Heart right ventricle (tissue), 16 donors: Measurements from ENCODE around the gene PLCB1. TPM values are rescaled to one million over a fixed set of nuclear protein-coding genes. Genes with fewer than 3 reads are reported as not detected.

Source experiments
- ATAC-seq, 8 donors: fragments of 200-7000 bp; cut with Tn5 transposase; one replicate each; pipeline ENCODE4 v1.9.1; 2020; ENCODE audit warnings: mild to moderate bottlenecking in 8 of 8, moderate library complexity in 8 of 8, moderate number of reproducible peaks in 1 of 8
- DNase-seq, 2 donors: peaks; one replicate each; pipeline ENCODE4 v3.0.0-alpha.2; 2020
- H3K27ac ChIP-seq, 10 donors: fragments of 200-600 bp; sonication (generic) in 2 of 10; one replicate each; pipeline versions ENCODE4 v1.5.0 to v1.8.0; 2020 to 2022; ENCODE audit warnings: mild to moderate bottlenecking in 3 of 10
- H3K27me3 ChIP-seq, 7 donors: fragments of 200-600 bp; one replicate each; pipeline ENCODE4 v1.8.0; 2021 to 2022; ENCODE audit warnings: mild to moderate bottlenecking in 2 of 7
- H3K36me3 ChIP-seq, 9 donors: fragments of 200-600 bp; sonication (generic) in 1 of 9; one replicate each; pipeline versions ENCODE4 v1.5.0 to v1.8.0; 2020 to 2022; ENCODE audit warnings: mild to moderate bottlenecking in 2 of 9
- H3K4me1 ChIP-seq, 9 donors: fragments of 200-600 bp; sonication (generic) in 1 of 9; one replicate each; pipeline versions ENCODE4 v1.5.0 to v1.8.0; 2020 to 2022; ENCODE audit warnings: mild to moderate bottlenecking in 4 of 9
- H3K4me3 ChIP-seq, 10 donors: fragments of 200-600 bp; sonication (generic) in 2 of 10; one replicate each; pipeline versions ENCODE4 v1.5.0 to v1.8.0; 2020 to 2022; ENCODE audit warnings: mild to moderate bottlenecking in 7 of 10, moderate library complexity in 2 of 10
- H3K9me3 ChIP-seq, 11 donors: fragments of 200-600 bp in 10 of 11; sonication (generic) in 2 of 11; one replicate each; pipeline versions ENCODE4 v1.5.0 to v1.8.0; 2013 to 2022; ENCODE audit warnings: mild to moderate bottlenecking in 2 of 11, control low read depth in 1 of 11, moderate library complexity in 1 of 11
- CTCF ChIP-seq, 9 donors: fragments of 200-600 bp; sonication (generic) in 2 of 9; IDR thresholded peaks; one replicate each; pipeline versions ENCODE4 v1.5.0 to v1.8.0; 2021 to 2022; ENCODE audit warnings: antibody characterized with exemption in 9 of 9, mild to moderate bottlenecking in 5 of 9, moderate library complexity in 1 of 9
- WGBS, 2 donors: extraction: QIAGEN DNeasy Blood & Tissue Kit; methylation state at CpG; one replicate each; pipeline ENCODE4 v1.1.7; 2013; ENCODE audit warnings: inconsistent platforms in 1 of 2; 5-methylcytosine and 5-hydroxymethylcytosine counted together
- intact Hi-C, 10 donors: fragments of 100-400 bp; cut with DNase I; formaldehyde crosslinking; loops; one replicate each; pipeline versions ENCODE4 v1.11.1 to v1.14.2; 2022
- polyA plus RNA-seq, 2 donors: library from polyadenylated mRNA; stranded (reverse); fragments of 200-250 nt; gene quantifications; one replicate each; pipeline ENCODE4 v1.2.3, GENCODE V29; 2013
- total RNA-seq, 10 donors: library from RNA; stranded (reverse); fragmentation: NEBNext Ultra II Directional in 3 of 10; extraction: Animal tissue kit (Norgen Biotek cat#: 25700) in 3 of 10; gene quantifications; one replicate each; pipeline versions ENCODE4 v1.2.1 to v1.2.4, GENCODE V29; 2021 to 2023
- donor health status: Arrhythmogenic right ventricular cardiomyopathy.
- donor health status: ischemic (EF 13 %, LVEDD 7.1; RV severe dilation, severe dysfunction).
- donor health status: healthy with polysubstance abuse.
- donor health status: DM: no; HTN: yes; CAD: no.
- donor health status: DM: no; HTN: no; CAD: no.
- donor health status: ischemic (EF 25% LVEDD 6.9; RV normal size, moderate dysfunction).
- donor health status: ischemic (EF 25% LVEDD 5.7; RV mildly dilated, moderate dysfunction).
- donor health status: healthy.
- donor health status: DM: yes; HTN: yes; CAD: no.
- donor health status: Ischemic cardiomyopathy.
- donor health status: ischemic (EF 35%, LVEDD 5.7; RV mildly dilated, moderate dysfunction).
- donor health status: nonischemic (EF 11% LVEDD 7.7; RV severe dilation, severe dysfunction).
- donor health status: DM: yes; HTN: yes; CAD: no.
- donor health status: PGD.
- donor health status: ischemic (EF 29% LVEDD 5.4; RV normal size, mild dysfunction).
- donor health status: nonischemic (EF 23%, LVEDD 6.1; RV moderate dilation, normal function).

PLCB1 gene
- total and polyA plus RNA-seq, 12 donors = 2.2 to 12.7 (median 7.1) TPM

- no peak for TF ChIP-seq CTCF (IDR thresholded peaks at IDR 0.05)
- no peak for DNase-seq
- intact Hi-C loops = loop anchor here in 9 of 10 donors (1.0 to 10.0 kb wide), 12 partner anchors 256 to 451 kb away; partner anchors contain the start of gene PLCB1 (in 7 of the 9)
- Histone ChIP-seq H3K36me3 (no peaks in the 10 kb centered on the region), H3K27me3 (no peaks in the 10 kb centered on the region), H3K4me3 (no peak overlapping the region), H3K9me3 (peaks cover 0 to 3% (median 0%) of the 10 kb centered on the region in 11 donors), H3K27ac (no peak overlapping the region), H3K4me1 (peaks cover 0 to 63% (median 24%) of the 10 kb centered on the region in 9 donors)
- WGBS, 2 donors = 95 to 100% methylated on average over 1 of the region's 1 CpG
- ATAC-seq = no peak
Observed at GRCh38 chr20:8388707-8389106, 256.6 kb downstream of the PLCB1 start.

- Histone ChIP-seq H3K4me1 (peaks cover 0 to 63% (median 24%) of the 10 kb centered on the region in 9 donors), H3K27ac (peak overlapping the region in 7 of 10 donors; percentile 6 to 61 (median 45))
- no peak for DNase-seq
Observed at GRCh38 chr20:8389381-8390036, 257.4 kb downstream of the PLCB1 start.

GRCh38 chr20:8390037-8390433 is 258.0 kb downstream of the PLCB1 start:
- ATAC-seq = peak in 4 of 8 donors; percentile 33 to 44 (median 36)

More at GRCh38 chr20:8389381-8390036, 257.4 kb downstream of the PLCB1 start:
- TF ChIP-seq CTCF (IDR thresholded peaks at IDR 0.05) = peak; percentile 47 to 72 (median 59)
- H3K4me3 ChIP-seq = no peak overlapping the region
- intact Hi-C loops = loop anchor here (1.0 to 10.0 kb wide), 14 partner anchors 38 to 452 kb away; partner anchors contain the start of gene PLCB1 (in 8 of the 10)
- ATAC-seq = peak in 7 of 8 donors; percentile 12 to 59 (median 48)
- H3K36me3 ChIP-seq = no peaks in the 10 kb centered on the region
- no peaks in the 10 kb centered on the region for H3K9me3 ChIP-seq
- WGBS, 2 donors = 33 to 34% methylated on average over 7 of the region's 7 CpGs
- no peaks in the 10 kb centered on the region for H3K27me3 ChIP-seq

GRCh38 chr20:8390500-8390899 is 258.4 kb downstream of the PLCB1 start:
- intact Hi-C loops = loop anchor here in 4 of 10 donors (2.0 to 10.0 kb wide), 5 partner anchors 37 to 346 kb away; partner anchors contain the start of gene PLCB1 (in 1 of the 4)
- H3K27ac ChIP-seq = peak overlapping the region in 2 of 10 donors; percentile 56 to 61
- no peaks in the 10 kb centered on the region for H3K27me3 ChIP-seq
- DNase-seq (no peak), ATAC-seq (no peak)
- H3K36me3 ChIP-seq = no peaks in the 10 kb centered on the region
- TF ChIP-seq CTCF (IDR thresholded peaks at IDR 0.05) = no peak
- peaks cover 0 to 56% (median 24%) of the 10 kb centered on the region in 9 donors for H3K4me1 ChIP-seq
- no peak overlapping the region for H3K4me3 ChIP-seq
- no peaks in the 10 kb centered on the region for H3K9me3 ChIP-seq

More at GRCh38 chr20:8390037-8390433, 258.0 kb downstream of the PLCB1 start:
- no peaks in the 10 kb centered on the region for H3K36me3 ChIP-seq
- H3K9me3 ChIP-seq = no peaks in the 10 kb centered on the region
- no peak for TF ChIP-seq CTCF (IDR thresholded peaks at IDR 0.05)
- peaks cover 0 to 61% (median 24%) of the 10 kb centered on the region in 9 donors for H3K4me1 ChIP-seq
- no peak overlapping the region for H3K4me3 ChIP-seq
- H3K27ac ChIP-seq = peak overlapping the region in 7 of 10 donors; percentile 6 to 61 (median 45)
- intact Hi-C loops = loop anchor here in 4 of 10 donors (2.0 to 10.0 kb wide), 5 partner anchors 37 to 345 kb away; partner anchors contain the start of gene PLCB1 (in 1 of the 4)
- no peak for DNase-seq
- no peaks in the 10 kb centered on the region for H3K27me3 ChIP-seq
- WGBS, 2 donors = 55 to 56% methylated on average over 5 of the region's 5 CpGs
